ENCODE measurements around the gene TMEM167B. TPM values are rescaled to one million over a fixed set of nuclear protein-coding genes. Genes with fewer than 3 reads are reported as not detected.

Gene TMEM167B
- total RNA-seq, 1 donor from 2014 or later = 27.1 TPM

DNA sequence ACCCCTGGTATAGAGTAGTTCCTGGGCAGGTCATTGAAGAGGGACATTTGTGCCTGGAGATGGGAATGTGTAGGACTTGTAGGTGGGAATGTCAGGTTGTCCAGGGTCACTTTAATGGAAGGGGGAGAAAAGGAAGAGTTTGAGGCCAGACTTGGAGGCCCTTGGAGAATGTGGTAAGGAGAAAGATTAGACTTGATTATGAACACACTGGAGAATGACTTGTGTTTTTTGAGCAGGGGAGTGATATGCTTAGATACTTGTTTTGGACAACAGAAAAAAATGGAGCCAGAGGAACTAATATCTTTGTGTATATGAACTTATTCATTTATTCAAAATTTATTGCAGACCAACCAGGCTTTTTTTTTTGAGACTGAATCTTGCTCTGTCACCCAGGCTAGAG lies 41.2 kb downstream of the TMEM167B start:
- Mint-ChIP-seq H3K9me3 (ENCODE audit: low read depth) (no peaks in the 10 kb centered on the region), H3K27ac (no peak overlapping the region), H3K4me3 (ENCODE audit: low read depth) (no peak overlapping the region), H3K36me3 (ENCODE audit: insufficient read depth) (no peaks in the 10 kb centered on the region), H3K4me1 (ENCODE audit: low read depth) (peaks cover 29% of the 10 kb centered on the region), H3K27me3 (no peaks in the 10 kb centered on the region)
- TF ChIP-seq, protein P1, sequence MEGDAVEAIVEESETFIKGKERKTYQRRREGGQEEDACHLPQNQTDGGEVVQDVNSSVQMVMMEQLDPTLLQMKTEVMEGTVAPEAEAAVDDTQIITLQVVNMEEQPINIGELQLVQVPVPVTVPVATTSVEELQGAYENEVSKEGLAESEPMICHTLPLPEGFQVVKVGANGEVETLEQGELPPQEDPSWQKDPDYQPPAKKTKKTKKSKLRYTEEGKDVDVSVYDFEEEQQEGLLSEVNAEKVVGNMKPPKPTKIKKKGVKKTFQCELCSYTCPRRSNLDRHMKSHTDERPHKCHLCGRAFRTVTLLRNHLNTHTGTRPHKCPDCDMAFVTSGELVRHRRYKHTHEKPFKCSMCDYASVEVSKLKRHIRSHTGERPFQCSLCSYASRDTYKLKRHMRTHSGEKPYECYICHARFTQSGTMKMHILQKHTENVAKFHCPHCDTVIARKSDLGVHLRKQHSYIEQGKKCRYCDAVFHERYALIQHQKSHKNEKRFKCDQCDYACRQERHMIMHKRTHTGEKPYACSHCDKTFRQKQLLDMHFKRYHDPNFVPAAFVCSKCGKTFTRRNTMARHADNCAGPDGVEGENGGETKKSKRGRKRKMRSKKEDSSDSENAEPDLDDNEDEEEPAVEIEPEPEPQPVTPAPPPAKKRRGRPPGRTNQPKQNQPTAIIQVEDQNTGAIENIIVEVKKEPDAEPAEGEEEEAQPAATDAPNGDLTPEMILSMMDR (IDR thresholded peaks at IDR 0.05; ENCODE audit: unreplicated experiment) = no peak
- DNase-seq (ENCODE audit: low spot score, unreplicated experiment) = no peak

GRCh38 chr1:109133002-109133706 lies 42.6 kb downstream of the TMEM167B start:
- TF ChIP-seq, protein P1 (IDR thresholded peaks at IDR 0.05; ENCODE audit: unreplicated experiment) = no peak
- Mint-ChIP-seq H3K4me1 (ENCODE audit: low read depth) (peaks cover 37% of the 10 kb centered on the region), H3K36me3 (ENCODE audit: insufficient read depth) (no peaks in the 10 kb centered on the region), H3K4me3 (ENCODE audit: low read depth) (no peak overlapping the region), H3K27me3 (no peaks in the 10 kb centered on the region), H3K27ac (peak overlapping the region; percentile 3), H3K9me3 (ENCODE audit: low read depth) (no peaks in the 10 kb centered on the region)
- DNase-seq (ENCODE audit: low spot score, unreplicated experiment) = no peak

DNA sequence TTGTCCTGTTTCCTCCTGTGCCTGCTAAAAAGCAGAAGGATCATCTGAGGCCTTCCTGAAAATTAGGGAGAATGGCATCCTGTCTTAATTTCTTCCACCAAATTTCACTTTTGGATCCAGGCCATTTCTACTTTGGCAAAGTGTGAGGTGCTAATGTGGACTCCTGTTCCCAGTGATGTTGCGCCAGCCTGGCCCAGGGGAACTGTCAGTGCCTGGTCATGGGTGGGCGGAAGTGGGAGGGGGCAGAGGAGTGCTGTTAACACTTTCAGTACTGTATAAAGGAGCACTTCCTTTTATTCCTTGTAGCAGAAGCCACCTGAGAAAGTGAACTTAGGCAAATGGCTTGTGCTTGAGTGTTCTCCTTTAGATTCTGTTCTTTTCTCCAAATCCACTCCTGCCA lies 43.3 kb downstream of the TMEM167B start:
- TF ChIP-seq, protein P1 (IDR thresholded peaks at IDR 0.05; ENCODE audit: unreplicated experiment) = no peak
- H3K4me1 Mint-ChIP-seq (ENCODE audit: low read depth) = peaks cover 42% of the 10 kb centered on the region
- H3K9me3 Mint-ChIP-seq (ENCODE audit: low read depth) = no peaks in the 10 kb centered on the region
- H3K27me3 Mint-ChIP-seq = no peaks in the 10 kb centered on the region
- H3K27ac Mint-ChIP-seq = peak overlapping the region; percentile 98
- H3K36me3 Mint-ChIP-seq (ENCODE audit: insufficient read depth) = no peaks in the 10 kb centered on the region
- no peak for DNase-seq (ENCODE audit: low spot score, unreplicated experiment)
- no peak overlapping the region for H3K4me3 Mint-ChIP-seq (ENCODE audit: low read depth)

GRCh38 chr1:109134423-109134822 lies 43.9 kb downstream of the TMEM167B start:
- no peaks in the 10 kb centered on the region for H3K27me3 Mint-ChIP-seq
- TF ChIP-seq, protein P1 (IDR thresholded peaks at IDR 0.05; ENCODE audit: unreplicated experiment) = no peak
- H3K4me1 Mint-ChIP-seq (ENCODE audit: low read depth) = peaks cover 44% of the 10 kb centered on the region
- no peaks in the 10 kb centered on the region for H3K36me3 Mint-ChIP-seq (ENCODE audit: insufficient read depth)
- H3K4me3 Mint-ChIP-seq (ENCODE audit: low read depth) = peak overlapping the region; percentile 29
- no peaks in the 10 kb centered on the region for H3K9me3 Mint-ChIP-seq (ENCODE audit: low read depth)
- H3K27ac Mint-ChIP-seq = peak overlapping the region; percentile 98
- DNase-seq (ENCODE audit: low spot score, unreplicated experiment) = no peak

DNA sequence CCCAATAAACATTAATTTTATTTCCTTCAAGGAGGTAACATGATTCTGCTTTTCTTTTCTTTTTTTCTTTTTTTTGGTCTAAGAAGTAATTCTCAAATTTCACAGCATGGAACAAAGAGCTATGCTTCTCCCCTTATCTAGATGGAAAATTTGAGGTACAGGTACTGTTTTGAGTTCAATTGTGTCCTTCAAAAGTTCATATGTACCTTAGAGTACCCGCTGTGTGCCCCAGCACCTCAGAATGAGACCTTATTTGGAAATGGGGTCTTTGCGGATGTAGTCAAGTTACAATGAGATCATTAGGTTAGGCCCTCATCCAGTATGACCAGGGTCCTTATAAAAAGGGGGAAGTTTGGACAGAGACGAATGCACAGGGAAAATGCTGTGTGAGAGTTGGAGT lies 45.4 kb downstream of the TMEM167B start:
- H3K27ac Mint-ChIP-seq = peak overlapping the region; percentile 67
- peaks cover 47% of the 10 kb centered on the region for H3K4me1 Mint-ChIP-seq (ENCODE audit: low read depth)
- TF ChIP-seq, protein P1 (IDR thresholded peaks at IDR 0.05; ENCODE audit: unreplicated experiment) = no peak
- no peak overlapping the region for H3K4me3 Mint-ChIP-seq (ENCODE audit: low read depth)
- H3K9me3 Mint-ChIP-seq (ENCODE audit: low read depth) = no peaks in the 10 kb centered on the region
- H3K36me3 Mint-ChIP-seq (ENCODE audit: insufficient read depth) = no peaks in the 10 kb centered on the region
- no peak for DNase-seq (ENCODE audit: low spot score, unreplicated experiment)
- no peaks in the 10 kb centered on the region for H3K27me3 Mint-ChIP-seq

Measured in progenitor cell of endocrine pancreas (in vitro differentiated cells).